HG02588 (cell line): Measurements from ENCODE around the gene MSL3B.

Experiments used
- ATAC-seq: cut with Tn5 transposase; IDR thresholded peaks from one replicate; pipeline ENCODE4 v1.9.1; 2021; ENCODE audit warnings: mild to moderate bottlenecking, moderate library complexity; ENCODE audit not compliant: unreplicated experiment

The MSL3B gene

GRCh38 chr2:233818639-233819621 is 49.3 kb downstream of the MSL3B start:
- ATAC-seq = no peak

- ATAC-seq = no peak
These were observed 50.1 kb downstream of the MSL3B start for GRCh38 chr2:233817995-233818638.

GRCh38 chr2:233817361-233817911 is 50.8 kb downstream of the MSL3B start:
- ATAC-seq = no peak

GRCh38 chr2:233816771-233817170 is 51.4 kb downstream of the MSL3B start:
- ATAC-seq = no peak

GRCh38 chr2:233816334-233816733 is 51.9 kb downstream of the MSL3B start:
- ATAC-seq = no peak

- no peak for ATAC-seq
These were observed 52.3 kb downstream of the MSL3B start for GRCh38 chr2:233815861-233816260.
